Osteocyte (in vitro differentiated cells): ENCODE results near the gene TMEM217. TPM values are rescaled to one million over a fixed set of nuclear protein-coding genes. Genes with fewer than 3 reads are reported as not detected.

Experiments
- DNase-seq: peaks from one replicate; pipeline ENCODE4 v3.0.0; 2021; ENCODE audit warnings: mixed read lengths; ENCODE audit not compliant: unreplicated experiment; ENCODE audit errors: extremely low spot score
- H3K27ac Mint-ChIP-seq: one replicate; pipeline ENCODE4 v1.8.0; 2021; ENCODE audit warnings: mild to moderate bottlenecking, mixed read lengths; ENCODE audit not compliant: unreplicated experiment
- H3K27me3 Mint-ChIP-seq: one replicate; pipeline ENCODE4 v1.8.0; 2021; ENCODE audit warnings: mixed read lengths; ENCODE audit not compliant: unreplicated experiment
- H3K36me3 Mint-ChIP-seq: one replicate; pipeline ENCODE4 v1.8.0; 2021; ENCODE audit warnings: mixed read lengths; ENCODE audit not compliant: unreplicated experiment
- H3K4me1 Mint-ChIP-seq: one replicate; pipeline ENCODE4 v1.8.0; 2021; ENCODE audit warnings: mixed read lengths; ENCODE audit not compliant: unreplicated experiment
- H3K4me3 Mint-ChIP-seq: one replicate; pipeline ENCODE4 v1.8.0; 2021; ENCODE audit warnings: mild to moderate bottlenecking, moderate library complexity, mixed read lengths; ENCODE audit not compliant: unreplicated experiment
- H3K9me3 Mint-ChIP-seq: one replicate; pipeline ENCODE4 v1.8.0; 2021; ENCODE audit warnings: mixed read lengths; ENCODE audit not compliant: unreplicated experiment
- total RNA-seq: library from RNA; stranded (reverse); gene quantifications from 2 replicates; pipeline ENCODE4 v1.2.1, GENCODE V29; 2021
- TF ChIP-seq, protein P1 (sequence below): fragments of 200-600 bp; sonication (generic); IDR thresholded peaks from 2 replicates; pipeline ENCODE4 v1.5.0; 2021; ENCODE audit warnings: antibody characterized with exemption, mild to moderate bottlenecking, moderate library complexity

TMEM217 gene
- total RNA-seq, 1 donor from 2014 or later = 3.5 TPM

DNA sequence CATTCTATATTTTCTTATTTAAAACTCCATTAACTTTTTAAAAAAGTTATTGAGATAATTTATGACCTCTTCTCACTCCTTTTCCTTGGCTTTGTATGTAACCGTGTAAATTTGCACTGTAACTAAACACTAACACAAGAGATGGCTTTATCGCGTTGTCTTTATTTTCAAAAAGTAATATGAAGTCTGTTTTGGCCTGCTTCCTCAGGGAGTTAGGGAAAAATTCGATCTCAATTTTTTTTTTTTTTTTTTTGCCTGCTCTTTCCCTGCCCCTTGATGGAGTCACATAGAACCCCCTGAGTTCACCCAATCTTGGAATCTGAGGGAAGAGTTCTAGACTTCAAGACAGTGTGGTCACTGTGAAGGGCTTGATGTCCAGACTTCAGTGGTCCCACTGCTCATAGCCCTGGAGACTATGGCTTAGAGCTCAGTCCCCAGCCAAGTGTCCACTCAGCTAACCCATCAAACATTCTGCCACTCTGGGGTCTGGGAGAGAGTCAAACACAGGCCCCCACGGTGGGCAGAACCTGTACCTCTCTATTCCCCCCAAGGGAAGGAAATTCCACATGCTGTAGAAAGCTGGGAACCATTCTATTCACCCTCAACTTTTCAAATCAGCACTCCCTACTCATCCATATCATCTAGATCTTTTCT is 16.0 kb downstream of the TMEM217 start:
- H3K4me3 Mint-ChIP-seq = no peak overlapping the region
- DNase-seq = no peak
- H3K27me3 Mint-ChIP-seq = no peaks in the 10 kb centered on the region
- TF ChIP-seq, protein P1, sequence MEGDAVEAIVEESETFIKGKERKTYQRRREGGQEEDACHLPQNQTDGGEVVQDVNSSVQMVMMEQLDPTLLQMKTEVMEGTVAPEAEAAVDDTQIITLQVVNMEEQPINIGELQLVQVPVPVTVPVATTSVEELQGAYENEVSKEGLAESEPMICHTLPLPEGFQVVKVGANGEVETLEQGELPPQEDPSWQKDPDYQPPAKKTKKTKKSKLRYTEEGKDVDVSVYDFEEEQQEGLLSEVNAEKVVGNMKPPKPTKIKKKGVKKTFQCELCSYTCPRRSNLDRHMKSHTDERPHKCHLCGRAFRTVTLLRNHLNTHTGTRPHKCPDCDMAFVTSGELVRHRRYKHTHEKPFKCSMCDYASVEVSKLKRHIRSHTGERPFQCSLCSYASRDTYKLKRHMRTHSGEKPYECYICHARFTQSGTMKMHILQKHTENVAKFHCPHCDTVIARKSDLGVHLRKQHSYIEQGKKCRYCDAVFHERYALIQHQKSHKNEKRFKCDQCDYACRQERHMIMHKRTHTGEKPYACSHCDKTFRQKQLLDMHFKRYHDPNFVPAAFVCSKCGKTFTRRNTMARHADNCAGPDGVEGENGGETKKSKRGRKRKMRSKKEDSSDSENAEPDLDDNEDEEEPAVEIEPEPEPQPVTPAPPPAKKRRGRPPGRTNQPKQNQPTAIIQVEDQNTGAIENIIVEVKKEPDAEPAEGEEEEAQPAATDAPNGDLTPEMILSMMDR = no peak
- peaks cover 82% of the 10 kb centered on the region for H3K4me1 Mint-ChIP-seq
- H3K9me3 Mint-ChIP-seq = peaks cover 3% of the 10 kb centered on the region
- H3K27ac Mint-ChIP-seq = peak overlapping the region; percentile 98
- no peaks in the 10 kb centered on the region for H3K36me3 Mint-ChIP-seq

DNA sequence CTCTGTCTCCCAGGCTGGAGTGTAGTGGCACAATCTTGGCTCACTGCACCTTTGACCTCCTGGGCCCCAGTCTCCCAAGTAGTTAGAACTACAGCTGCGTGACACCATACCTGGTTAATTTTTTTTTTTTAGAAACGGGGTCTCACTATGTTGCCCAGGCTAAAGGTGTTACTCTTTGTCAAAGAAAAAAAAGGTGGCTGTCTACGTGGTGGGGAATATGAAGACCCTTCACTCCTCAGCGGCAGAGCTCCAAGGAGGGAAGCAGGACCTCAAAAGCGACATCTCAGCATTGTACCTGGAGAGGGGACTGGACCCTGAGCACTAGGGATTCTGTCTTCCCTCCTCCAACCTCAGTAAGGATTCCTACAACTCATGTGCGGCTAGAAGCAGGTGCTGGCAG is 16.8 kb downstream of the TMEM217 start:
- peaks cover 3% of the 10 kb centered on the region for H3K9me3 Mint-ChIP-seq
- peaks cover 76% of the 10 kb centered on the region for H3K4me1 Mint-ChIP-seq
- H3K27me3 Mint-ChIP-seq = no peaks in the 10 kb centered on the region
- TF ChIP-seq, protein P1 = no peak
- peak overlapping the region; percentile 98 for H3K27ac Mint-ChIP-seq
- DNase-seq = no peak
- H3K36me3 Mint-ChIP-seq = no peaks in the 10 kb centered on the region
- no peak overlapping the region for H3K4me3 Mint-ChIP-seq

DNA sequence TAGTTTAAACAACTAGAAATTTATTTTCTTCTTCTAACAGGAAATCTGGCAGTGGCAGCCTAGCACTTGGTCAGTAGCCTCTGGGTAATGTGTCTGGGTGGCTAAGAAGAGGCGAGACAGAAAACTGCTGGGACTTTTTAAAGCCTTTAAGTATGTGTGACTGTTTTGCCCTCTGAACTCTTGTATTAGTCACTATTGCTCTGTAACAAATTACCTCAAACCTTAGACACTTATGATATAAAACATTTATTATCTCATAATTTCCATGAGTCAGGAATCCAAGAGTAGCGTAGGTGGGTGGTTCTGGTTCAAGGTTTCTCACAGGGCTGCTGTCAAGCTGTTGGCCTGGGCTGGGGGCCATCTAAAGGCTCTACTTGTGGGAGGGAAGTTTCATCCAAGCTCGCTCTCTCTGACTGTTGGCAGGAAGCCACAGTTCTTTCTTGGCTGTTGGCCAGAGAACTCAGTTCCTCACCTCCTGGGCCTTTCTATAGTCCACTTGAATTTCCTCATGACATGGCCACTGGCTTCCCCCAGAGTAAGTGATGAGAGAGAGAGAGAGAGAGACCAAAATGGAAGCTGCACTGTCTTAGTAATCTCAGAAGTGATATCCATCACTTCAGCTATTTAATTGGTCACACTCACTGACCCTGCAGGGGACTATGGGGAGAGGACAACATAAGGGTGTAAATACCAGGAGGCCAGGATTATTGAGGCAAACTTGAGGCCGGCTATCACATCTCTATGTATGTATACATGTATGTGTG is 17.8 kb downstream of the TMEM217 start:
- H3K27ac Mint-ChIP-seq = peak overlapping the region; percentile 98
- peaks cover 3% of the 10 kb centered on the region for H3K9me3 Mint-ChIP-seq
- no peak overlapping the region for H3K4me3 Mint-ChIP-seq
- peak; percentile 91 for DNase-seq
- peaks cover 66% of the 10 kb centered on the region for H3K4me1 Mint-ChIP-seq
- no peaks in the 10 kb centered on the region for H3K27me3 Mint-ChIP-seq
- TF ChIP-seq, protein P1 = no peak
- no peaks in the 10 kb centered on the region for H3K36me3 Mint-ChIP-seq

DNA sequence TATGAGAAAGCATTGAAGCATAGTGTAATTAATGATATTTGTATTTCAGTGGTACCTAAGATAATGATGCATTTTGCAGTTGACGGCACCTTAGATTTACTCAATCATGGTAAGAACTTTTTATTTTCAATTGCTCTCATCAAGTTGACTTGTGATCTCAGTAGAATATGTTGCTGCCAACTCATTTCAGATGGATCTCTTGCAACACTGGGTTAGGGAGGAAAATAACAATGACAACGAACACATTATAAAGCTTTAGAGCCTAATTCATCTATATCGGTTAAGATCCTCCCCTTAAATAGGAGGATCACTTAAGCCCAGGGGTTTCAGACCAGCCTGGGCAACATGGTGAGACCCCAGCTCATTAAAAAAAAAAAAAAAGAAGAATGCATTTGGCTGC is 18.4 kb downstream of the TMEM217 start:
- H3K4me3 Mint-ChIP-seq = no peak overlapping the region
- H3K4me1 Mint-ChIP-seq = peaks cover 60% of the 10 kb centered on the region

DNA sequence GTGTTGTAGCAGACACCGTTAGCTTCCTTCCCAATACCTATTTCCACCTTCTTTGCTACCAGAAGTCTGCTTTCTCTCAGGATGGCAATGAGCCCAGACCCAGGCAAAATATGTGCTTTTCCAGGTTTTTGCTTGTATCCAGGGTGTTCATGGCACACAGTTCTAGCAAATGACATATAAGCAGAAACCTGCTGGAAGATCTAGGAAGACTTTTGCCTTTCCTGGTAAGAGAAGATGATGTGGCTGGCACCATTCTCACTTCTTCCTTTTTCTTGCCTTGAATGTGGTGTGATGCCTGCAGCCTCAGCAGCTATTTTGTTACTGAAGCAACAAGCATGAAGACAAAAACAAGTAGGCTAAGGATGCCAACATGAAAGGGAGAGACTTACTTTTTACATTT is 19.6 kb downstream of the TMEM217 start:
- H3K27ac Mint-ChIP-seq = peak overlapping the region; percentile 71
- no peak overlapping the region for H3K4me3 Mint-ChIP-seq
- no peak for DNase-seq
- peaks cover 3% of the 10 kb centered on the region for H3K9me3 Mint-ChIP-seq
- no peaks in the 10 kb centered on the region for H3K27me3 Mint-ChIP-seq
- no peaks in the 10 kb centered on the region for H3K36me3 Mint-ChIP-seq
- peaks cover 49% of the 10 kb centered on the region for H3K4me1 Mint-ChIP-seq
- TF ChIP-seq, protein P1 = no peak

More for the DNA sequence above, 18.4 kb downstream of the TMEM217 start:
- Mint-ChIP-seq H3K36me3 (no peaks in the 10 kb centered on the region), H3K27ac (peak overlapping the region; percentile 98), H3K9me3 (peaks cover 3% of the 10 kb centered on the region), H3K27me3 (no peaks in the 10 kb centered on the region)
- TF ChIP-seq, protein P1 = no peak
- DNase-seq = no peak
